OCI-LY7 (cell line): ENCODE results near the gene ICA1.

Experiments used
- CTCF ChIP-seq: fragments of 200-600 bp; sonication (generic); conservative IDR thresholded peaks from 2 replicates; pipeline ENCODE4 v1.5.1; 2014; ENCODE audit warnings: mild to moderate bottlenecking, antibody characterized with exemption, low read length, moderate library complexity, mixed read lengths
- EZH2phosphoT487 ChIP-seq: fragments of 200-600 bp; sonication (generic); IDR thresholded peaks from 2 replicates; pipeline ENCODE4 v1.6.1; 2018; ENCODE audit warnings: low read depth, borderline replicate concordance, mild to moderate bottlenecking, mixed run types, antibody characterized with exemption, low read length, moderate library complexity, mixed read lengths

GRCh38 chr7:8126601-8127167 lies 135.3 kb downstream of the ICA1 start:
- no peak for TF ChIP-seq CTCF
- no peak for TF ChIP-seq EZH2phosphoT487
